MG63 (cell line): ENCODE results near the gene HCRTR2. TPM values are rescaled to one million over a fixed set of nuclear protein-coding genes. Genes with fewer than 3 reads are reported as not detected.
"Not testable (repeated sequence)": the region's sequence is repeated elsewhere in the genome, so short reads cannot be mapped to it uniquely, and the experiment has no call there.

Source experiments
- DNase-seq: peaks from one replicate; pipeline ENCODE4 v3.0.0-alpha.2; 2020
- H3K27me3 ChIP-seq: fragments of 250-450 bp; sonication (Bioruptor Pico); 2 replicates; pipeline ENCODE4 v1.5.1; 2020; ENCODE audit warnings: mild to moderate bottlenecking, moderate library complexity
- H3K36me3 ChIP-seq: fragments of 250-450 bp; sonication (Bioruptor Pico); 2 replicates; pipeline ENCODE4 v1.5.1; 2020; ENCODE audit warnings: mild to moderate bottlenecking, moderate library complexity
- H3K4me3 ChIP-seq: fragments of 250-450 bp; sonication (Bioruptor Pico); 2 replicates; pipeline ENCODE4 v1.5.1; 2020; ENCODE audit warnings: mild to moderate bottlenecking, moderate library complexity
- H3K9me3 ChIP-seq: fragments of 250-450 bp; sonication (Bioruptor Pico); 2 replicates; pipeline ENCODE4 v1.5.1; 2020; ENCODE audit warnings: mild to moderate bottlenecking, moderate library complexity
- total RNA-seq: library from RNA; depleted of rRNA; stranded (reverse); fragments of >200 nt; shearing (Covaris generic); gene quantifications from 2 replicates; pipeline ENCODE4 v1.2.3, GENCODE V29; 2014; ENCODE audit warnings: low replicate concordance; rRNA removed

HCRTR2 gene
- total RNA-seq, 1 experiment from 2014 or later: not detected

DNA sequence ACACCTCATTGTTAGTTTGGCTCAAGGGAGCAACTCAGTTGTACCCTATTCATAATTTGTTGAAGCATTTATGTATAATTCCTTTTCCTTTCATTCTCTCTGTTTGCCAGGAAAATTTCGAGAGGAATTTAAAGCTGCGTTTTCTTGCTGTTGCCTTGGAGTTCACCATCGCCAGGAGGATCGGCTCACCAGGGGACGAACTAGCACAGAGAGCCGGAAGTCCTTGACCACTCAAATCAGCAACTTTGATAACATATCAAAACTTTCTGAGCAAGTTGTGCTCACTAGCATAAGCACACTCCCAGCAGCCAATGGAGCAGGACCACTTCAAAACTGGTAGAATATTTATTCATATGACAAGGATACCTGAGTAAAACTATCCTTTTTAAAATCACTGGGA, 107.8 kb downstream of the HCRTR2 start:
- H3K27me3 ChIP-seq: no peaks in the 10 kb centered on the region
- H3K36me3 ChIP-seq: no peaks in the 10 kb centered on the region
- no peak for DNase-seq
- H3K4me3 ChIP-seq: no peak overlapping the region
- no peaks in the 10 kb centered on the region for H3K9me3 ChIP-seq

DNA sequence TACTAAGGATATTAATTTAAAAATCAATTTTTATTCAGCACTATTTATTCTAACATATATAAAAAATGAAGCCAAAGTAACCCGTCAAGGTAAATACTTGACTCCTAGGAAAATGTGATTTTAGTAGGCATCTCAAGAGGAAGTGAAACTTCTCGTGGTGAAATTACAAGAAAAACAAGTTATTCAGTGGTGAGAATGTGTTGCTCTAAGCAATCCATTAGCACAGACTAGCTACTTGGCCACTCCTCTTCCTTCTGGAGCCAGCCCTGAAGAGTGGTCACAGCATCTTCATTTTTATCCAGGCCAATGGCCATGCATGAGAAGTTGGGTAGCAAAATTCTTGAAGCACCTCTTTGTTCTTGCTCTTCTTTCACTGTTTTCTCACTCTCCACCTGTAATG, 112.5 kb downstream of the HCRTR2 start:
- Histone ChIP-seq H3K27me3 (no peaks in the 10 kb centered on the region), H3K9me3 (no peaks in the 10 kb centered on the region), H3K4me3 (no peak overlapping the region), H3K36me3 (no peaks in the 10 kb centered on the region)
- no peak for DNase-seq

DNA sequence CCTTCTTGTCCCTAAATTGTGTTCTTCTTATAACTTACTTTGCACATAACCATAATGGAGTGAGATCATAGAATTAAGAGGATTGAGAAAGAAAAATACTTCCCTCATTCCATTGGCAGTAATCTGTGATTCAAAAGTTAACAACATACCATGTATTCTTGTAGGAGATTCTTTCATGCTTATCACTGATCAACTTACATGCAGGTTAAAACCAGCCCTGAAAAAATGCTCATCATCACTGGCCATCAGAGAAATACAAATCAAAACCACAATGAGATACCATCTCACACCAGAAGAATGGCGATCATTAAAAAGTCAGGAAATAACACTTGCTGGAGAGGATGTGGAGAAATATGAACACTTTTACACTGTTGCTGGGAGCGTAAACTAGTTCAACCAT, 116.4 kb downstream of the HCRTR2 start:
- H3K27me3 ChIP-seq: no peaks in the 10 kb centered on the region
- no peak overlapping the region for H3K4me3 ChIP-seq
- DNase-seq: no peak
- H3K9me3 ChIP-seq: no peaks in the 10 kb centered on the region
- H3K36me3 ChIP-seq: no peaks in the 10 kb centered on the region

DNA sequence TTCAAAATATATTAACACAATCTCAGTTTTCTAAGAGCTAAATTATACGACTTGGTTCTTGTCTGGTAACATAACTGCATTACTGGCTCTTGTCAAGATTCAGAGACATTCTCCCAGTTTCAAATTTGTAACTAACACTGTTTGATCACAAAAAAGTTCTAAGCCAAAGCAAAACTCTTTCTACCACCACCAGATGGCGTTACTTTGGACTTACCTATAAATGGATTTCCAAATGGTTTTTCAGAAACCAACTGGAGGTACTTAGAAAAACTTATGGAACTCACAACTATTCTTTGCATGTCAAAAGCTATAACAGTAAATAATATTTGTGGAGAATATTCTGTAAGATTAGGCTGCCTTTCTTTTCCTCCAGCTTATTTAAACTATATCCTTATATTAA, 118.8 kb downstream of the HCRTR2 start:
- Histone ChIP-seq H3K4me3 (no peak overlapping the region), H3K27me3 (no peaks in the 10 kb centered on the region), H3K36me3 (no peaks in the 10 kb centered on the region), H3K9me3 (no peaks in the 10 kb centered on the region)
- DNase-seq: no peak

DNA sequence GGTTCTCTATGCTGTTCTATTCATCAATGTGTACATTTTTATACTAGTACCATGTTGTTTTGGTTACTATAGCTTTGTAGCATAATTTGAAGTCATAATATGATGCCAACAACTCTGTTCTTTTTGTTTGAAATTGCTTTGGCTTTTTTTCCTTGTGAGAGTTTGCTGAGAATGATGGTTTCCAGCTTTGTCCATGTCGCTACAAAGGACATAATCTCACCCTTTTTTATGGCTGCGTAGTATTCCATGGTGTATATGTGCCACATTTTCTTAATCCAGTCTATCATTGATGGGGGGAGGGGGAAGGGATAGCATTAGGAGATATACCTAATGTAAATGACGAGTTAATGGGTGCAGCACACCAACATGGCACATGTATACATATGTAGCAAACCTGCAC, 122.9 kb downstream of the HCRTR2 start:
- H3K27me3 ChIP-seq, DNase-seq, H3K36me3 ChIP-seq: not testable (repeated sequence)

DNA sequence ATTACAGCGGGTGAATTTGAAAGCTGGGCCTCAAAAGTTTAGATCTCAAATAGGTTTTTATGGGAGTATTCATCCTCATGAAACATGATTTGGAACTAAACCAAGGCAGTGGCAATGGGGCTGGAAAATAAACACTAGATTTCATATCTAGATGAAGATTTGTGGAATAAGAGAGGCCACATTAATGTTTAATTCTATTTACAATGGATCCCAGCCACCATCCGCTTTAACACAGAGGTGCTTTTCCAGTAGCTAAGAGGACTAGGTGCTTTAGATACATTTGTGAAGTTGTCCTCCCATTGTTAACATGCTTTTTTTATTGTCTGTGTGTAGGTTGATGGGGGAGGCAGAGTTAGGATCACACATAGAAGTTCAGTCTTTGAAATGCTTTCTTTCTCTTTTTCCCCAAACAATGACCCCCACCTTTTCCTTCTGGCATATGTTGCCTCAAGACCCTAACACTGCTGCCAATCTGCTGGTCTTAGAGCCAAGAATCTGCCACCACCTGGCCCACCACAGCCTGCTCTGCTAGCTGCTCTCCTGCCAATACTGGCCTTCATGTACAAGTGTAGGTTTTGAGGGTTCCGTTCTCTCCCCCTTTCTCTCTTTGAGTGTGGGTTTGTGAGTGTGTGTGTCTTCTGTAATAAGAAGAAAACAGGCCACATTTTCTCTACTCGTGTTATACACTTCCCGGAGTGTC, 125.1 kb downstream of the HCRTR2 start:
- no peaks in the 10 kb centered on the region for H3K27me3 ChIP-seq
- DNase-seq: no peak
- H3K36me3 ChIP-seq: no peaks in the 10 kb centered on the region
- no peaks in the 10 kb centered on the region for H3K9me3 ChIP-seq
- no peak overlapping the region for H3K4me3 ChIP-seq

More for the DNA sequence above, 122.9 kb downstream of the HCRTR2 start:
- not testable (repeated sequence) for H3K4me3 ChIP-seq, H3K9me3 ChIP-seq

DNA sequence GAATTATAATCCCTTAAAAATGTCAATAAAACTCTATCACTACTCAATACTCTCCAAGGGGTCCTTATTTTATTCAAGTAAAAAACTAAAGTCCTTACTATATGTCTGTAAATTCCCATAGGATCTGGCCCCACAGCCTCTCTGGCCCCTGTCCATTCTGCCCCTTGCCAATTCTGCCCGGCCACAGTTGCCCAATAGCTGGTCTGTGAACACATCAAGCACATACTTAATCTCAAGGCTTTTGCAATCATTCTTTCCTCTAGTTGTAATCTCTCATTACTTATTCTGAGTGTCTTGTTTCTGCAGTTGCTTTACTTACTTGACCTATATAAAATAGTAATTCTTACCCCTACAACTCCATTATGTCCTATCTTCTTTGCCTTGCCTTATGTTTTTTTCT, 130.4 kb downstream of the HCRTR2 start:
- no peak overlapping the region for H3K4me3 ChIP-seq

DNA sequence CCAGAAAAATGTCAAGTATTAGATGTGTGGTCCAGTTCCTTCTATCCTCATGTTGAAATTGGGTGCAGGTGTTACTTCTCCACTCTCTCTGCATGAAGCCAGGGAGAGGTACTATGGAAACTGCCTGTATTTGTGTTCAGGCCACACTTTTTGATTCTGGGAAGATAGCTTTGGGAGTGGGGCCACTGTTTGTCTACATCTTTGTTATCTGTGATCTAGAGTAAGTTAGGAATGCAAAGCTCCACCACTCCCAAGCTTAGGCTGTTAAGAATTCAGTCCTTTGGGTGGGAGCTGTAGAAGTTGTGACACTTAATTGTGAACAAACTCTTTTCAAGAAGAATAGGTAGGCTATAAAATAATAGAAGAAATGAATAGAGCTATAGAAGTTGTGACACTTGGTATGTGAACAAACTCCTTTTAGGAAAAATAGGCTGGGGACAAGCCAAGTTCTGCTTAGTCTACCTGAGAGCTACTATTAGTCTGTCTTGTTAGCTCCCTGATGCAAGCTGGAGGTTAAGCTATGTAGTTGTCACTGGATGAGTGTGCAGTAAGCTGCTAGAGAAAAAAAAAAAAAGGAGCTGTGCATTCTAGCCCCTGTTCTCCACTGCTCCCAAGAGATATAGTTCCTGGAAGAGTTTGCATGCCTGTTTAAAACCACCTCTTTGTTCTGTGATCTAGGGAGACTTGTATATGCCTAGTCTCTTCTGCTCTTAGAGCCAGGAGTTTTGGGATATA, 145.8 kb downstream of the HCRTR2 start:
- Histone ChIP-seq H3K36me3 (no peaks in the 10 kb centered on the region), H3K4me3 (no peak overlapping the region), H3K27me3 (no peaks in the 10 kb centered on the region), H3K9me3 (no peaks in the 10 kb centered on the region)
- DNase-seq: no peak

More for the DNA sequence above, 130.4 kb downstream of the HCRTR2 start:
- Histone ChIP-seq H3K27me3 (no peaks in the 10 kb centered on the region), H3K36me3 (no peaks in the 10 kb centered on the region), H3K9me3 (no peaks in the 10 kb centered on the region)
- no peak for DNase-seq

DNA sequence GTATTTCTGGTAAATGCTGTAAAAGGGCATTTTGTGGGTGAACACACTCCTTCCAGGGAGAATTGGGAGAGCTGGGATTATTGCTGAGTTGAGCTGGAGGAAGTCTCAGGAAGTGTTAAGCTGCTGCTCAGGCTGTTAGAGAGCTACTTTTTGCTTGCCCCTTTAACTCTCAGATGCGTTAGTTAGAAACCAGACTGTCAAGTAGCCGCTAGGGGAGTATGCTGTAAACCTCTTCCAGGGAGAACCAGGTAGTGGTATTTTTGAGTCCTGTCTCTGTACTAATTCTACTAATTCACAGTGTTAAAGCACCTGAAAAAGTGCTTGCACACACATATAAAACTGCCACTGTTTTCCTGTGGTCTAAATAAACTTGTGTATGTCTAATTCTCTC, 146.4 kb downstream of the HCRTR2 start:
- DNase-seq: no peak
- Histone ChIP-seq H3K36me3 (no peaks in the 10 kb centered on the region), H3K9me3 (no peaks in the 10 kb centered on the region), H3K4me3 (no peak overlapping the region), H3K27me3 (no peaks in the 10 kb centered on the region)

DNA sequence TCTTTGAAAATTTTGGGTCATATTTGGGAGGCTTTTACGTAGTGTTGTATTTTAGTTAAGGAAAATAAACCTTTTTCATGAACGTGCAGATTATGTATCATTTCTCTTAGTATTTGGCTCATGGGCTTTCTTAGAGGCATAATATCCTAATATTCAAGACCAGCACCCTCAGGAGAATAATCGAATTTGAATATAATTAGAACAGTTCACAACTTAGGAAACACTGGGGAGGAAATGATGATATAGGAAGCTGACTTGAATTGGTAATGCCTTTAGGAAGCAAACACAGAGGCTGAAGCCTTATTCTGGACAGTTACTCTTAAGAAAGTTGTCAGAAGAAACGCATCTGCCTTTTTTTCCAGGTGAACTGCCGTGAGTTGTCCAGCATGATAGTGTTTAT, 152.9 kb downstream of the HCRTR2 start, which contains the start of gene GFRAL:
TSS of gene GFRAL (plus strand) at position 301 of the 400 bp plus-strand sequence. CDS start at position 387, 86 bp downstream.
- no peak for DNase-seq
- no peaks in the 10 kb centered on the region for H3K9me3 ChIP-seq
- no peaks in the 10 kb centered on the region for H3K27me3 ChIP-seq
- H3K36me3 ChIP-seq: no peaks in the 10 kb centered on the region
- H3K4me3 ChIP-seq: no peak within 1 kb of the TSS

Other genes with a start within 250 kb of the HCRTR2 start
- gene GFRAL, start 153.0 kb downstream of the HCRTR2 start, total RNA-seq: not detected in 2 replicates